Neural progenitor cell (in vitro differentiated cells): Measurements from ENCODE around the gene SLC31A2. TPM values are rescaled to one million over a fixed set of nuclear protein-coding genes. Genes with fewer than 3 reads are reported as not detected.

Experiments used
- DNase-seq: peaks from one replicate; pipeline ENCODE4 v3.0.0-alpha.2; 2016; ENCODE audit warnings: low spot score
- H2AFZ ChIP-seq: fragments of 200-600 bp; sonication (generic); replicated peaks from 2 replicates; pipeline ENCODE4 v1.6.1; 2016; ENCODE audit warnings: antibody characterized with exemption
- H3F3A ChIP-seq: fragments of 200-600 bp; sonication (generic); 2 replicates; pipeline ENCODE4 v1.6.1; 2016; ENCODE audit warnings: antibody characterized with exemption, low read depth
- H3K27ac ChIP-seq: fragments of 200-600 bp; sonication (generic); 2 replicates; pipeline ENCODE4 v1.5.1; 2016; ENCODE audit warnings: mild to moderate bottlenecking
- H3K27me3 ChIP-seq: fragments of 200-600 bp; sonication (generic); 2 replicates; pipeline ENCODE4 v1.6.1; 2016; ENCODE audit warnings: mild to moderate bottlenecking, moderate library complexity
- H3K36me3 ChIP-seq: fragments of 200-600 bp; sonication (generic); 2 replicates; pipeline ENCODE4 v1.5.1; 2016
- H3K4me1 ChIP-seq: fragments of 200-600 bp; sonication (generic); 2 replicates; pipeline ENCODE4 v1.6.1; 2016; ENCODE audit warnings: mixed run types
- H3K4me2 ChIP-seq: fragments of 200-600 bp; sonication (generic); 2 replicates; pipeline ENCODE4 v1.6.1; 2016
- H3K4me3 ChIP-seq: fragments of 200-600 bp; sonication (generic); 2 replicates; pipeline ENCODE4 v1.5.1; 2016
- H3K79me2 ChIP-seq: fragments of 200-600 bp; sonication (generic); 2 replicates; pipeline ENCODE4 v1.6.1; 2016; ENCODE audit warnings: low read depth
- H3K9ac ChIP-seq: fragments of 200-600 bp; sonication (generic); 2 replicates; pipeline ENCODE4 v1.6.1; 2016
- H3K9me3 ChIP-seq: fragments of 200-600 bp; sonication (generic); 2 replicates; pipeline ENCODE4 v1.5.1; 2016; ENCODE audit warnings: low read depth
- H4K20me1 ChIP-seq: fragments of 200-600 bp; sonication (generic); 2 replicates; pipeline ENCODE4 v1.6.1; 2016; ENCODE audit warnings: low read depth
- H3K27ac Mint-ChIP-seq: 3 replicates; pipeline ENCODE4 v1.8.0; 2021; ENCODE audit warnings: mixed read lengths
- H3K27me3 Mint-ChIP-seq: 2 replicates; pipeline ENCODE4 v1.8.0; 2022; ENCODE audit warnings: low read depth, mild to moderate bottlenecking, inconsistent platforms, moderate library complexity, mixed read lengths; ENCODE audit not compliant: insufficient read depth
- H3K36me3 Mint-ChIP-seq: 3 replicates; pipeline ENCODE4 v1.8.0; 2021; ENCODE audit warnings: mixed read lengths
- H3K4me1 Mint-ChIP-seq: 3 replicates; pipeline ENCODE4 v1.8.0; 2021; ENCODE audit warnings: mixed read lengths
- H3K4me3 Mint-ChIP-seq: 3 replicates; pipeline ENCODE4 v1.8.0; 2021; ENCODE audit warnings: mild to moderate bottlenecking, moderate library complexity, mixed read lengths
- H3K9me3 Mint-ChIP-seq: 3 replicates; pipeline ENCODE4 v1.8.0; 2020; ENCODE audit warnings: mixed read lengths
- CTCF ChIP-seq: fragments of 200-600 bp; sonication (generic); IDR thresholded peaks from 2 replicates; pipeline ENCODE4 v1.5.1; 2017; ENCODE audit warnings: antibody characterized with exemption, mild to moderate bottlenecking
- EZH2 ChIP-seq: fragments of 200-600 bp; sonication (generic); IDR thresholded peaks from 2 replicates; pipeline ENCODE4 v1.6.1; 2017; ENCODE audit warnings: antibody characterized with exemption, mild to moderate bottlenecking, moderate library complexity
- EZH2phosphoT487 ChIP-seq: fragments of 200-600 bp; sonication (generic); IDR thresholded peaks from 2 replicates; pipeline ENCODE4 v1.6.1; 2017; ENCODE audit warnings: antibody characterized with exemption
- total RNA-seq: library from RNA; depleted of rRNA; stranded (reverse); fragments of >200 nt; gene quantifications from 2 replicates; pipeline ENCODE4 v1.2.3, GENCODE V29; 2015; ENCODE audit warnings: low replicate concordance

SLC31A2 gene
- total RNA-seq, 1 donor from 2014 or later: 0.34 TPM

GRCh38 chr9:113173341-113173740, 22.5 kb downstream of the SLC31A2 start:
- H2AFZ ChIP-seq: no peak overlapping the region
- H3K4me3 ChIP-seq: no peak overlapping the region
- Mint-ChIP-seq H3K4me3 (no peak overlapping the region), H3K4me1 (no peaks in the 10 kb centered on the region), H3K36me3 (peaks cover 39% of the 10 kb centered on the region), H3K27me3 (peaks cover 4% of the 10 kb centered on the region), H3K9me3 (no peaks in the 10 kb centered on the region), H3K27ac (no peak overlapping the region)
- no peaks in the 10 kb centered on the region for H3K9me3 ChIP-seq
- H3K4me1 ChIP-seq: no peaks in the 10 kb centered on the region
- no peaks in the 10 kb centered on the region for H3K79me2 ChIP-seq
- TF ChIP-seq CTCF (no peak), EZH2phosphoT487 (no peak), EZH2 (no peak)
- H3K27me3 ChIP-seq: no peaks in the 10 kb centered on the region
- no peak overlapping the region for H3K4me2 ChIP-seq
- no peak for DNase-seq
- H3K36me3 ChIP-seq: peaks cover 6% of the 10 kb centered on the region
- H4K20me1 ChIP-seq: no peaks in the 10 kb centered on the region
- H3K9ac ChIP-seq: no peak overlapping the region
- no peaks in the 10 kb centered on the region for H3F3A ChIP-seq
- H3K27ac ChIP-seq: no peak overlapping the region

- H3K9me3 ChIP-seq: no peaks in the 10 kb centered on the region
- no peak overlapping the region for H3K27ac Mint-ChIP-seq
- H3K79me2 ChIP-seq: no peaks in the 10 kb centered on the region
- peaks cover 3% of the 10 kb centered on the region for H3K27me3 Mint-ChIP-seq
- H3K4me2 ChIP-seq: no peak overlapping the region
- H3K4me3 ChIP-seq: no peak overlapping the region
- H2AFZ ChIP-seq: no peak overlapping the region
- H3K4me3 Mint-ChIP-seq: no peak overlapping the region
- TF ChIP-seq EZH2phosphoT487 (no peak), EZH2 (no peak), CTCF (no peak)
- no peaks in the 10 kb centered on the region for H3K9me3 Mint-ChIP-seq
- H3K4me1 ChIP-seq: no peaks in the 10 kb centered on the region
- peaks cover 26% of the 10 kb centered on the region for H3K36me3 Mint-ChIP-seq
- no peaks in the 10 kb centered on the region for H4K20me1 ChIP-seq
- H3K36me3 ChIP-seq: peaks cover 6% of the 10 kb centered on the region
- no peak overlapping the region for H3K9ac ChIP-seq
- H3K27ac ChIP-seq: no peak overlapping the region
- no peaks in the 10 kb centered on the region for H3K27me3 ChIP-seq
- DNase-seq: no peak
- no peaks in the 10 kb centered on the region for H3K4me1 Mint-ChIP-seq
- no peaks in the 10 kb centered on the region for H3F3A ChIP-seq
Measured at GRCh38 chr9:113176803-113177202, 26.0 kb downstream of the SLC31A2 start.

- H3K9me3 ChIP-seq: no peaks in the 10 kb centered on the region
- no peak overlapping the region for H3K27ac Mint-ChIP-seq
- no peak overlapping the region for H3K4me3 Mint-ChIP-seq
- H3K36me3 ChIP-seq: peaks cover 6% of the 10 kb centered on the region
- H3K36me3 Mint-ChIP-seq: peaks cover 29% of the 10 kb centered on the region
- no peaks in the 10 kb centered on the region for H3K9me3 Mint-ChIP-seq
- H3K4me1 Mint-ChIP-seq: no peaks in the 10 kb centered on the region
- H2AFZ ChIP-seq: no peak overlapping the region
- H3K4me2 ChIP-seq: no peak overlapping the region
- H3F3A ChIP-seq: no peaks in the 10 kb centered on the region
- no peaks in the 10 kb centered on the region for H3K4me1 ChIP-seq
- no peak for DNase-seq
- H3K79me2 ChIP-seq: no peaks in the 10 kb centered on the region
- no peak overlapping the region for H3K4me3 ChIP-seq
- H4K20me1 ChIP-seq: no peaks in the 10 kb centered on the region
- H3K9ac ChIP-seq: no peak overlapping the region
- peaks cover 3% of the 10 kb centered on the region for H3K27me3 Mint-ChIP-seq
- H3K27me3 ChIP-seq: no peaks in the 10 kb centered on the region
- H3K27ac ChIP-seq: no peak overlapping the region
- TF ChIP-seq CTCF: no peak
- TF ChIP-seq EZH2phosphoT487: no peak
- TF ChIP-seq EZH2: no peak
Measured at GRCh38 chr9:113177251-113177650, 26.4 kb downstream of the SLC31A2 start.

GRCh38 chr9:113178087-113178486, 27.3 kb downstream of the SLC31A2 start:
- no peak overlapping the region for H3K4me3 Mint-ChIP-seq
- H3K27ac Mint-ChIP-seq: no peak overlapping the region
- no peaks in the 10 kb centered on the region for H3K4me1 Mint-ChIP-seq
- Histone ChIP-seq H3K27me3 (no peaks in the 10 kb centered on the region), H3K9me3 (no peaks in the 10 kb centered on the region), H3K4me2 (no peak overlapping the region), H4K20me1 (no peaks in the 10 kb centered on the region), H3K36me3 (peaks cover 2% of the 10 kb centered on the region), H3K79me2 (no peaks in the 10 kb centered on the region), H2AFZ (no peak overlapping the region), H3F3A (no peaks in the 10 kb centered on the region), H3K9ac (no peak overlapping the region), H3K27ac (no peak overlapping the region), H3K4me3 (no peak overlapping the region), H3K4me1 (no peaks in the 10 kb centered on the region)
- no peak for DNase-seq
- no peak for TF ChIP-seq EZH2
- no peak for TF ChIP-seq CTCF
- TF ChIP-seq EZH2phosphoT487: no peak
- no peaks in the 10 kb centered on the region for H3K9me3 Mint-ChIP-seq
- peaks cover 21% of the 10 kb centered on the region for H3K36me3 Mint-ChIP-seq
- peaks cover 3% of the 10 kb centered on the region for H3K27me3 Mint-ChIP-seq
